GM23338 (cell line): ENCODE measurements around the gene DSCAML1.

Experiments used
- CREB1 ChIP-seq: fragments of 250-450 bp; sonication (Bioruptor Pico); IDR thresholded peaks from 2 replicates; pipeline ENCODE4 v1.5.0; 2020; ENCODE audit warnings: low read depth, mild to moderate bottlenecking, moderate library complexity
- CTCF ChIP-seq, 2 experiments: fragments of 200-600 bp in 1 of 2; sonication (generic) in 1 of 2; conservative IDR thresholded peaks; 2 replicates each; pipeline versions ENCODE4 v1.5.1 to v1.6.1; 2016 to 2017; ENCODE audit warnings: antibody characterized with exemption in 2 of 2, low read depth in 2 of 2, mild to moderate bottlenecking in 2 of 2, moderate library complexity in 1 of 2
- EZH2 ChIP-seq: fragments of 200-600 bp; sonication (generic); IDR thresholded peaks from one replicate; pipeline ENCODE4 v1.8.0; 2017; ENCODE audit warnings: antibody characterized with exemption, mild to moderate bottlenecking, low read depth; ENCODE audit not compliant: unreplicated experiment
- EZH2phosphoT487 ChIP-seq: fragments of 200-600 bp; sonication (generic); IDR thresholded peaks from one replicate; pipeline ENCODE4 v1.8.1; 2018; ENCODE audit warnings: antibody characterized with exemption; ENCODE audit not compliant: unreplicated experiment
- JUNB ChIP-seq: IDR thresholded peaks from one replicate; pipeline ENCODE4 v1.6.1; 2016; ENCODE audit warnings: antibody characterized with exemption; ENCODE audit not compliant: unreplicated experiment
- NANOG ChIP-seq: IDR thresholded peaks from 2 replicates; pipeline ENCODE4 v1.6.1; 2016; ENCODE audit warnings: antibody characterized with exemption, borderline replicate concordance
- POLR2AphosphoS5 ChIP-seq: IDR thresholded peaks from 2 replicates; pipeline ENCODE4 v1.6.1; 2016; ENCODE audit warnings: antibody characterized with exemption, low read depth
- TF ChIP-seq, protein P1 (sequence below): IDR thresholded peaks from one replicate; pipeline ENCODE4 v1.6.1; 2018; ENCODE audit warnings: antibody characterized with exemption; ENCODE audit not compliant: unreplicated experiment
- TF ChIP-seq, protein P2 (sequence below): IDR thresholded peaks from 2 replicates; pipeline ENCODE4 v1.6.1; 2016; ENCODE audit warnings: antibody characterized with exemption

- TF ChIP-seq, protein P1, sequence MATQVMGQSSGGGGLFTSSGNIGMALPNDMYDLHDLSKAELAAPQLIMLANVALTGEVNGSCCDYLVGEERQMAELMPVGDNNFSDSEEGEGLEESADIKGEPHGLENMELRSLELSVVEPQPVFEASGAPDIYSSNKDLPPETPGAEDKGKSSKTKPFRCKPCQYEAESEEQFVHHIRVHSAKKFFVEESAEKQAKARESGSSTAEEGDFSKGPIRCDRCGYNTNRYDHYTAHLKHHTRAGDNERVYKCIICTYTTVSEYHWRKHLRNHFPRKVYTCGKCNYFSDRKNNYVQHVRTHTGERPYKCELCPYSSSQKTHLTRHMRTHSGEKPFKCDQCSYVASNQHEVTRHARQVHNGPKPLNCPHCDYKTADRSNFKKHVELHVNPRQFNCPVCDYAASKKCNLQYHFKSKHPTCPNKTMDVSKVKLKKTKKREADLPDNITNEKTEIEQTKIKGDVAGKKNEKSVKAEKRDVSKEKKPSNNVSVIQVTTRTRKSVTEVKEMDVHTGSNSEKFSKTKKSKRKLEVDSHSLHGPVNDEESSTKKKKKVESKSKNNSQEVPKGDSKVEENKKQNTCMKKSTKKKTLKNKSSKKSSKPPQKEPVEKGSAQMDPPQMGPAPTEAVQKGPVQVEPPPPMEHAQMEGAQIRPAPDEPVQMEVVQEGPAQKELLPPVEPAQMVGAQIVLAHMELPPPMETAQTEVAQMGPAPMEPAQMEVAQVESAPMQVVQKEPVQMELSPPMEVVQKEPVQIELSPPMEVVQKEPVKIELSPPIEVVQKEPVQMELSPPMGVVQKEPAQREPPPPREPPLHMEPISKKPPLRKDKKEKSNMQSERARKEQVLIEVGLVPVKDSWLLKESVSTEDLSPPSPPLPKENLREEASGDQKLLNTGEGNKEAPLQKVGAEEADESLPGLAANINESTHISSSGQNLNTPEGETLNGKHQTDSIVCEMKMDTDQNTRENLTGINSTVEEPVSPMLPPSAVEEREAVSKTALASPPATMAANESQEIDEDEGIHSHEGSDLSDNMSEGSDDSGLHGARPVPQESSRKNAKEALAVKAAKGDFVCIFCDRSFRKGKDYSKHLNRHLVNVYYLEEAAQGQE, result no peak
- TF ChIP-seq JUNB, result no peak
- no peak for TF ChIP-seq EZH2phosphoT487
- TF ChIP-seq CTCF (conservative IDR thresholded peaks at IDR 0.05; ENCODE audit: low read depth in 2 of 2), result no peak
- TF ChIP-seq POLR2AphosphoS5, result no peak
- TF ChIP-seq EZH2, result no peak
- TF ChIP-seq, protein P2, sequence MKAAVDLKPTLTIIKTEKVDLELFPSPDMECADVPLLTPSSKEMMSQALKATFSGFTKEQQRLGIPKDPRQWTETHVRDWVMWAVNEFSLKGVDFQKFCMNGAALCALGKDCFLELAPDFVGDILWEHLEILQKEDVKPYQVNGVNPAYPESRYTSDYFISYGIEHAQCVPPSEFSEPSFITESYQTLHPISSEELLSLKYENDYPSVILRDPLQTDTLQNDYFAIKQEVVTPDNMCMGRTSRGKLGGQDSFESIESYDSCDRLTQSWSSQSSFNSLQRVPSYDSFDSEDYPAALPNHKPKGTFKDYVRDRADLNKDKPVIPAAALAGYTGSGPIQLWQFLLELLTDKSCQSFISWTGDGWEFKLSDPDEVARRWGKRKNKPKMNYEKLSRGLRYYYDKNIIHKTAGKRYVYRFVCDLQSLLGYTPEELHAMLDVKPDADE, result no peak
- no peak for TF ChIP-seq CREB1 (CRISPR knock-in tag)
- no peak for TF ChIP-seq NANOG
Measured at GRCh38 chr11:117489999-117490679, 306.9 kb downstream of the DSCAML1 start.
